ENCODE measurements around the gene GEMIN4.
"Not testable (repeated sequence)": the region's sequence is repeated elsewhere in the genome, so short reads cannot be mapped to it uniquely, and the experiment has no call there.

Gene GEMIN4

DNA sequence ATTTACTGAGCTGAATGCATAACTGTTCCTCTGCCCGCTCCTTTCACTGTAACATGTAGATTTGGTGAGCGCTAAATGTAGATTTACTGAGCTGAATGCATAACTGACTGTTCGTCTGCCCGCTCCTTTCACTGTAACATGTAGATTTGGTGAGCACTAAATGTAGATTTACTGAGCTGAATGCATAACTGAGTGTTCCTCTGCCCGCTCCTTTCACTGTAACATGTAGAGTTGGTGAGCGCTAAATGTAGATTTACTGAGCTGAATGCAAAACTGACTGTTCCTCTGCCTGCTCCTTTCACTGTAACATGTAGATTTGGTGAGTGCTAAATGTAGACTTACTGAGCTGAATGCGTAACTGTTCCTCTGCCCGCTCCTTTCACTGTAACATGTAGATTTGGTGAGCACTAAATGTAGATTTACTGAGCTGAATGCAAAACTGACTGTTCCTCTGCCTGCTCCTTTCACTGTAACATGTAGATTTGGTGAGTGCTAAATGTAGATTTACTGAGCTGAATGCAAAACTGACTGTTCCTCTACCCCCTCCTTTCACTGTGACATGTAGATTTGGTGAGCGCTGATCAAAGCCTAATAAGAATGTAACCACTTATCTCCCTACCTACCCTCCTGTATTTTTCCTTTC lies 3.4 kb upstream of the GEMIN4 start:
- not testable (repeated sequence) for H3K27ac ChIP-seq (ENCODE audit: extremely low read depth, low read depth, low read length); H3K4me1 ChIP-seq (ENCODE audit: control insufficient read depth, insufficient read depth, low read length); H3K9me3 ChIP-seq (ENCODE audit: control insufficient read depth, insufficient read depth, low read depth, low read length); H3K4me3 ChIP-seq (ENCODE audit: low read depth, low read length)
- ChIA-PET CTCF (interaction anchor here (0.6 to 2.0 kb wide), 6 partner anchors 9 to 244 kb away, joined by 3 to 10 read pairs (median 5); partner anchors contain the start of genes GLOD4, MRM3 and TIMM22), POLR2A (interaction anchor here (1.1 to 1.3 kb wide), 2 partner anchors 10 to 26 kb away, joined by 3 read pairs; partner anchors contain the start of genes GLOD4 and MRM3)
- peaks cover 29 to 43% of the 10 kb centered on the region in 2 experiments for H3K36me3 ChIP-seq (ENCODE audit: control insufficient read depth in 2 of 2, insufficient read depth in 1 of 2, low read length in 2 of 2)

DNA sequence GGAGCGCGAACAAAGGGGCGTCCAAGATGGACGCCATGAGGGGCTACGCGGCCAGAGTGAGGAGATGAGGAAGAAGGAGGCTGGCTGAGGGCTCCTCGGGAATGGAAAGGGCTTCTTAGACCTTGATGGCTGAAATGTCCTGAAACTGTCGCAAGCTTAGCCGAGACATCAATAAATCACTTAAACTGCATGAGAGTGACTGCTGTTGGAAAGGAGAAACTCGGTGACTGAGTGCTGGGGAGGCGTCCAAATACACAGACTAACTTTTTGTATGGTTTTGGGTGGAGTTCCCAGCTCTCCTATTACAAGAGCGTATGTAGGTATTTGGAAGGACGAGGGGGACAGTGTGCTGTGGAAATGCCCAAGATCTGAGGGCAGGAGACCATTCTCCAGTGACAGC lies 1.4 kb upstream of the GEMIN4 start:
- CTCF ChIA-PET, result interaction anchor here (0.9 to 1.5 kb wide), 7 partner anchors 10 to 349 kb away, joined by 3 to 5 read pairs (median 4); partner anchors contain the start of genes NXN and VPS53
- POLR2A ChIA-PET, result interaction anchor here (0.9 to 1.3 kb wide), 2 partner anchors 9 to 35 kb away, joined by 3 read pairs; no protein-coding TSS in a partner anchor
- TF ChIP-seq, protein P1, sequence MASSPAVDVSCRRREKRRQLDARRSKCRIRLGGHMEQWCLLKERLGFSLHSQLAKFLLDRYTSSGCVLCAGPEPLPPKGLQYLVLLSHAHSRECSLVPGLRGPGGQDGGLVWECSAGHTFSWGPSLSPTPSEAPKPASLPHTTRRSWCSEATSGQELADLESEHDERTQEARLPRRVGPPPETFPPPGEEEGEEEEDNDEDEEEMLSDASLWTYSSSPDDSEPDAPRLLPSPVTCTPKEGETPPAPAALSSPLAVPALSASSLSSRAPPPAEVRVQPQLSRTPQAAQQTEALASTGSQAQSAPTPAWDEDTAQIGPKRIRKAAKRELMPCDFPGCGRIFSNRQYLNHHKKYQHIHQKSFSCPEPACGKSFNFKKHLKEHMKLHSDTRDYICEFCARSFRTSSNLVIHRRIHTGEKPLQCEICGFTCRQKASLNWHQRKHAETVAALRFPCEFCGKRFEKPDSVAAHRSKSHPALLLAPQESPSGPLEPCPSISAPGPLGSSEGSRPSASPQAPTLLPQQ (tag by site-specific recombination; IDR thresholded peaks at IDR 0.05), result no peak
- TF ChIP-seq ZNF530 (tag by site-specific recombination; IDR thresholded peaks at IDR 0.05; ENCODE audit: low read depth) (no peak), ZNF701 (tag by site-specific recombination; IDR thresholded peaks at IDR 0.05) (no peak)

DNA sequence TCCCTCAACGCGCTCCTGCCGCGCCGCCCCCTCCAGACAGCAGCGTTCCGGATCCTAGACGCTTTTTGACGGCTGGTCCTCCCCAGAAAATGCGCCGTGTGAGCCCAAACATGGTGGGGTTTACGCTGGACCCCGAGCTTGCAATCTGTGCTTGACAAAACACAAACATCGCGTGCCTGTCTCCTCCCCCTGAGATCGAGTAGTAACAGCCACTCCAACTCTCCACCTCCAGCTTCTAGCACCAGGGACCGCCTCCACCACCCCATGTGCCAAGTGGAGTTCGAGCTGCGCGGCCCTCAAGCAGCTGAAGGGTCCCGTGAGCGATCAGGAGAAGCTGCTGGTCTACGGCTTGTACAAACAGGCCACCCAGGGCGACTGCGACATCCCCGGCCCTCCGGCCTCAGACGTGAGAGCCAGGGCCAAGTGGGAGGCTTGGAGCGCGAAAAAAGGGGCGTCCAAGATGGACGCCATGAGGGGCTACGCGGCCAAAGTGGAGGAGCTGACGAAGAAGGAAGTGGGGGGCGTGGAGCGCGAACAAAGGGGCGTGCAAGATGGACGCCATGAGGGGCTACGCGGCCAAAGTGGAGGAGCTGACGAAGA lies 656 bp upstream of the GEMIN4 start:
- peak overlapping the region; percentile 90 for H3K27ac ChIP-seq (ENCODE audit: extremely low read depth, low read depth, low read length)
- H3K4me1 ChIP-seq (ENCODE audit: control insufficient read depth, insufficient read depth, low read length), result peaks cover 3% of the 10 kb centered on the region; the same call in 1 of the 2 replicates
- H3K36me3 ChIP-seq (ENCODE audit: control insufficient read depth in 2 of 2, insufficient read depth in 1 of 2, low read length in 2 of 2), result peaks cover 10 to 42% of the 10 kb centered on the region in 2 experiments; a peak in 2 of 3 replicates
- POLR2A ChIA-PET, result interaction anchor here (0.5 to 1.3 kb wide), 7 partner anchors 9 to 787 kb away, joined by 3 to 7 read pairs (median 3); no protein-coding TSS in a partner anchor
- CTCF ChIA-PET, result interaction anchor here (0.6 to 1.5 kb wide), 19 partner anchors 9 to 348 kb away, joined by 3 to 5 read pairs (median 3); partner anchors contain the start of genes NXN and VPS53
- H3K4me3 ChIP-seq (ENCODE audit: low read depth, low read length), result peak overlapping the region; percentile 65
- no peaks in the 10 kb centered on the region for H3K9me3 ChIP-seq (ENCODE audit: control insufficient read depth, insufficient read depth, low read depth, low read length)
- TF ChIP-seq, protein P2, sequence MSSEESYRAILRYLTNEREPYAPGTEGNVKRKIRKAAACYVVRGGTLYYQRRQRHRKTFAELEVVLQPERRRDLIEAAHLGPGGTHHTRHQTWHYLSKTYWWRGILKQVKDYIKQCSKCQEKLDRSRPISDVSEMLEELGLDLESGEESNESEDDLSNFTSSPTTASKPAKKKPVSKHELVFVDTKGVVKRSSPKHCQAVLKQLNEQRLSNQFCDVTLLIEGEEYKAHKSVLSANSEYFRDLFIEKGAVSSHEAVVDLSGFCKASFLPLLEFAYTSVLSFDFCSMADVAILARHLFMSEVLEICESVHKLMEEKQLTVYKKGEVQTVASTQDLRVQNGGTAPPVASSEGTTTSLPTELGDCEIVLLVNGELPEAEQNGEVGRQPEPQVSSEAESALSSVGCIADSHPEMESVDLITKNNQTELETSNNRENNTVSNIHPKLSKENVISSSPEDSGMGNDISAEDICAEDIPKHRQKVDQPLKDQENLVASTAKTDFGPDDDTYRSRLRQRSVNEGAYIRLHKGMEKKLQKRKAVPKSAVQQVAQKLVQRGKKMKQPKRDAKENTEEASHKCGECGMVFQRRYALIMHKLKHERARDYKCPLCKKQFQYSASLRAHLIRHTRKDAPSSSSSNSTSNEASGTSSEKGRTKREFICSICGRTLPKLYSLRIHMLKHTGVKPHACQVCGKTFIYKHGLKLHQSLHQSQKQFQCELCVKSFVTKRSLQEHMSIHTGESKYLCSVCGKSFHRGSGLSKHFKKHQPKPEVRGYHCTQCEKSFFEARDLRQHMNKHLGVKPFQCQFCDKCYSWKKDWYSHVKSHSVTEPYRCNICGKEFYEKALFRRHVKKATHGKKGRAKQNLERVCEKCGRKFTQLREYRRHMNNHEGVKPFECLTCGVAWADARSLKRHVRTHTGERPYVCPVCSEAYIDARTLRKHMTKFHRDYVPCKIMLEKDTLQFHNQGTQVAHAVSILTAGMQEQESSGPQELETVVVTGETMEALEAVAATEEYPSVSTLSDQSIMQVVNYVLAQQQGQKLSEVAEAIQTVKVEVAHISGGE (tag by site-specific recombination; conservative IDR thresholded peaks at IDR 0.05; ENCODE audit: low read depth), result peak; percentile 89
- TF ChIP-seq ZBTB48 (tag by site-specific recombination; IDR thresholded peaks at IDR 0.05) (0 out of 2 replicates have a peak, but pooled peaks have one; percentile 21), ZNF274 (IDR thresholded peaks at IDR 0.05; ENCODE audit: low read length) (no peak), ZNF274 (tag by site-specific recombination; IDR thresholded peaks at IDR 0.05; ENCODE audit: borderline replicate concordance) (no peak), KLF16 (tag by site-specific recombination; IDR thresholded peaks at IDR 0.05) (no peak), ZNF776 (tag by site-specific recombination; IDR thresholded peaks at IDR 0.05; ENCODE audit: borderline replicate concordance) (no peak), ZNF341 (tag by site-specific recombination; IDR thresholded peaks at IDR 0.05; ENCODE audit: low read depth) (peak; percentile 61), ZNF239 (tag by site-specific recombination; IDR thresholded peaks at IDR 0.05) (no peak), ZNF473 (tag by site-specific recombination; IDR thresholded peaks at IDR 0.05) (no peak), ZNF23 (tag by site-specific recombination; IDR thresholded peaks at IDR 0.05; ENCODE audit: borderline replicate concordance) (no peak), KLF8 (tag by site-specific recombination; IDR thresholded peaks at IDR 0.05) (no peak), ZBTB7A (tag by site-specific recombination; IDR thresholded peaks at IDR 0.05; ENCODE audit: low read depth) (no peak), ZNF121 (tag by site-specific recombination; IDR thresholded peaks at IDR 0.05) (no peak; the same call in 1 of the 2 replicates), ZNF174 (tag by site-specific recombination; IDR thresholded peaks at IDR 0.05) (no peak)
- TF ChIP-seq, protein P3, sequence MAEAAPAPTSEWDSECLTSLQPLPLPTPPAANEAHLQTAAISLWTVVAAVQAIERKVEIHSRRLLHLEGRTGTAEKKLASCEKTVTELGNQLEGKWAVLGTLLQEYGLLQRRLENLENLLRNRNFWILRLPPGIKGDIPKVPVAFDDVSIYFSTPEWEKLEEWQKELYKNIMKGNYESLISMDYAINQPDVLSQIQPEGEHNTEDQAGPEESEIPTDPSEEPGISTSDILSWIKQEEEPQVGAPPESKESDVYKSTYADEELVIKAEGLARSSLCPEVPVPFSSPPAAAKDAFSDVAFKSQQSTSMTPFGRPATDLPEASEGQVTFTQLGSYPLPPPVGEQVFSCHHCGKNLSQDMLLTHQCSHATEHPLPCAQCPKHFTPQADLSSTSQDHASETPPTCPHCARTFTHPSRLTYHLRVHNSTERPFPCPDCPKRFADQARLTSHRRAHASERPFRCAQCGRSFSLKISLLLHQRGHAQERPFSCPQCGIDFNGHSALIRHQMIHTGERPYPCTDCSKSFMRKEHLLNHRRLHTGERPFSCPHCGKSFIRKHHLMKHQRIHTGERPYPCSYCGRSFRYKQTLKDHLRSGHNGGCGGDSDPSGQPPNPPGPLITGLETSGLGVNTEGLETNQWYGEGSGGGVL (tag by site-specific recombination; IDR thresholded peaks at IDR 0.05), result peak; percentile 31; the same call in 1 of the 2 replicates
- TF ChIP-seq, protein P4, sequence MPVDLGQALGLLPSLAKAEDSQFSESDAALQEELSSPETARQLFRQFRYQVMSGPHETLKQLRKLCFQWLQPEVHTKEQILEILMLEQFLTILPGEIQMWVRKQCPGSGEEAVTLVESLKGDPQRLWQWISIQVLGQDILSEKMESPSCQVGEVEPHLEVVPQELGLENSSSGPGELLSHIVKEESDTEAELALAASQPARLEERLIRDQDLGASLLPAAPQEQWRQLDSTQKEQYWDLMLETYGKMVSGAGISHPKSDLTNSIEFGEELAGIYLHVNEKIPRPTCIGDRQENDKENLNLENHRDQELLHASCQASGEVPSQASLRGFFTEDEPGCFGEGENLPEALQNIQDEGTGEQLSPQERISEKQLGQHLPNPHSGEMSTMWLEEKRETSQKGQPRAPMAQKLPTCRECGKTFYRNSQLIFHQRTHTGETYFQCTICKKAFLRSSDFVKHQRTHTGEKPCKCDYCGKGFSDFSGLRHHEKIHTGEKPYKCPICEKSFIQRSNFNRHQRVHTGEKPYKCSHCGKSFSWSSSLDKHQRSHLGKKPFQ (tag by site-specific recombination; IDR thresholded peaks at IDR 0.05), result no peak

More for the DNA sequence above, 1.4 kb upstream of the GEMIN4 start:
- Histone ChIP-seq H3K36me3 (ENCODE audit: control insufficient read depth in 2 of 2, insufficient read depth in 1 of 2, low read length in 2 of 2) (peaks cover 10 to 40% of the 10 kb centered on the region in 2 experiments), H3K27ac (ENCODE audit: extremely low read depth, low read depth, low read length) (no peak overlapping the region), H3K4me1 (ENCODE audit: control insufficient read depth, insufficient read depth, low read length) (peaks cover 3% of the 10 kb centered on the region; the same call in 1 of the 2 replicates), H3K9me3 (ENCODE audit: control insufficient read depth, insufficient read depth, low read depth, low read length) (no peaks in the 10 kb centered on the region), H3K4me3 (ENCODE audit: low read depth, low read length) (no peak overlapping the region)
